C4-2B (cell line): Measurements from ENCODE around the gene TNFAIP2.

Experiments
- ZFX ChIP-seq: fragments of 450-650 bp; IDR thresholded peaks from 2 replicates; pipeline ENCODE4 v1.6.1; 2017
- TF ChIP-seq, protein P1 (sequence below): fragments of 450-650 bp; conservative IDR thresholded peaks from 2 replicates; pipeline ENCODE4 v1.5.1; 2017; ENCODE audit warnings: mild to moderate bottlenecking

DNA sequence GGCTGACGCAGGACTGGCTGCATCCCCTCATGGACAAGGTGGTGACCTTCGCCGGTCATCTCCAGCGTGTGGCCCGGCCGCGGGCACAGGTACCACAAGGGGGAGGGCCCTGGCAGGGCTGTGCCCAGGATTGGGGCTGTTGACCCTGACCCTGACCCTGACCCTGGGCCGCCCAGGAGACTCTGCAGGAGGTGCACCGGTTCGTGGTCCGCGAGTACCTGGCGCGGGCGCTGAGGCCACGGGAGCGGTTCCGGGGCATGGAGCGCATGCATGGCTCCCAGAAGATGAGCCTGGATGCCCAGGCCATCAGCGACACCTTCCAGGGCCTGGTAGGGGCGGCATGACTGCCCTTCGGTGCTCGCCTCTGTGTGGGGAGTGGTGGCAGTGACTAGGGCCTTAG is 15.8 kb upstream of the TNFAIP2 start:
- TF ChIP-seq, protein P1, sequence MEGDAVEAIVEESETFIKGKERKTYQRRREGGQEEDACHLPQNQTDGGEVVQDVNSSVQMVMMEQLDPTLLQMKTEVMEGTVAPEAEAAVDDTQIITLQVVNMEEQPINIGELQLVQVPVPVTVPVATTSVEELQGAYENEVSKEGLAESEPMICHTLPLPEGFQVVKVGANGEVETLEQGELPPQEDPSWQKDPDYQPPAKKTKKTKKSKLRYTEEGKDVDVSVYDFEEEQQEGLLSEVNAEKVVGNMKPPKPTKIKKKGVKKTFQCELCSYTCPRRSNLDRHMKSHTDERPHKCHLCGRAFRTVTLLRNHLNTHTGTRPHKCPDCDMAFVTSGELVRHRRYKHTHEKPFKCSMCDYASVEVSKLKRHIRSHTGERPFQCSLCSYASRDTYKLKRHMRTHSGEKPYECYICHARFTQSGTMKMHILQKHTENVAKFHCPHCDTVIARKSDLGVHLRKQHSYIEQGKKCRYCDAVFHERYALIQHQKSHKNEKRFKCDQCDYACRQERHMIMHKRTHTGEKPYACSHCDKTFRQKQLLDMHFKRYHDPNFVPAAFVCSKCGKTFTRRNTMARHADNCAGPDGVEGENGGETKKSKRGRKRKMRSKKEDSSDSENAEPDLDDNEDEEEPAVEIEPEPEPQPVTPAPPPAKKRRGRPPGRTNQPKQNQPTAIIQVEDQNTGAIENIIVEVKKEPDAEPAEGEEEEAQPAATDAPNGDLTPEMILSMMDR: no peak
- TF ChIP-seq ZFX: no peak
